HepG2 (cell line): ENCODE measurements around the gene AMHR2. TPM values are rescaled to one million over a fixed set of nuclear protein-coding genes. Genes with fewer than 3 reads are reported as not detected.
A peak's percentile ranks its signal among the peaks of the same experiment; 100 is the strongest.

ENCODE experiments used
- CTCF ChIP-seq: sonication (generic); formaldehyde crosslinking; IDR thresholded peaks from 2 replicates; pipeline ENCODE4 v1.5.0; 2020; ENCODE audit warnings: mild to moderate bottlenecking, missing genetic modification reagents, moderate library complexity
- ERF ChIP-seq: IDR thresholded peaks from 2 replicates; pipeline ENCODE4 v1.6.1; 2018; ENCODE audit warnings: missing biosample characterization, missing genetic modification reagents
- HNF4G ChIP-seq, 2 experiments: sonication (generic) in 1 of 2; formaldehyde crosslinking in 1 of 2; IDR thresholded peaks; 2 replicates each; pipeline versions ENCODE4 v1.4.0 to v1.6.1; 2011 to 2020; ENCODE audit warnings: borderline replicate concordance in 2 of 2, low read depth in 2 of 2, mild to moderate bottlenecking in 2 of 2, low read length in 1 of 2, missing genetic modification reagents in 1 of 2, moderate library complexity in 1 of 2
- HNRNPLL ChIP-seq: fragments of 200-400 bp; formaldehyde crosslinking; IDR thresholded peaks from 2 replicates; pipeline ENCODE4 v1.6.1; 2017; ENCODE audit warnings: mild to moderate bottlenecking, low read depth, low read length; ENCODE audit not compliant: poor library complexity, severe bottlenecking
- PBX2 ChIP-seq: IDR thresholded peaks from 2 replicates; pipeline ENCODE4 v1.6.1; 2016; ENCODE audit warnings: control low read depth
- POLR2G ChIP-seq: fragments of 200-400 bp; formaldehyde crosslinking; IDR thresholded peaks from 2 replicates; pipeline ENCODE4 v1.6.1; 2018; ENCODE audit warnings: mild to moderate bottlenecking, low read depth, low read length, moderate library complexity
- WIZ ChIP-seq: sonication (generic); formaldehyde crosslinking; IDR thresholded peaks from 2 replicates; pipeline ENCODE4 v1.5.1; 2020; ENCODE audit warnings: mild to moderate bottlenecking, missing genetic modification reagents
- ZFP36L1 ChIP-seq: sonication (generic); formaldehyde crosslinking; IDR thresholded peaks from 2 replicates; pipeline ENCODE4 v1.8.0; 2022; ENCODE audit warnings: mild to moderate bottlenecking, missing genetic modification reagents, moderate library complexity
- ZNF224 ChIP-seq: sonication (generic); formaldehyde crosslinking; IDR thresholded peaks from 2 replicates; pipeline ENCODE4 v1.5.0; 2020; ENCODE audit warnings: mild to moderate bottlenecking, missing genetic modification reagents
- ZNF280B ChIP-seq: sonication (generic); formaldehyde crosslinking; IDR thresholded peaks from 2 replicates; pipeline ENCODE4 v1.5.0; 2020; ENCODE audit warnings: missing genetic modification reagents, mild to moderate bottlenecking, borderline replicate concordance
- ZNF354B ChIP-seq: sonication (generic); formaldehyde crosslinking; IDR thresholded peaks from 2 replicates; pipeline ENCODE4 v1.8.0; 2022; ENCODE audit warnings: mild to moderate bottlenecking, missing genetic modification reagents
- ZNF362 ChIP-seq: sonication (generic); formaldehyde crosslinking; IDR thresholded peaks from 2 replicates; pipeline ENCODE4 v1.4.0; 2020; ENCODE audit warnings: missing genetic modification reagents, mild to moderate bottlenecking, borderline replicate concordance
- ZNF446 ChIP-seq: sonication (generic); formaldehyde crosslinking; IDR thresholded peaks from 2 replicates; pipeline ENCODE4 v1.5.0; 2020; ENCODE audit warnings: mild to moderate bottlenecking, missing genetic modification reagents
- ZNF790 ChIP-seq: sonication (generic); formaldehyde crosslinking; IDR thresholded peaks from 2 replicates; pipeline ENCODE4 v1.8.0; 2022; ENCODE audit warnings: missing genetic modification reagents, mild to moderate bottlenecking, borderline replicate concordance
- ZNF800 ChIP-seq: sonication (generic); formaldehyde crosslinking; IDR thresholded peaks from 2 replicates; pipeline ENCODE4 v1.4.0; 2020; ENCODE audit warnings: missing genetic modification reagents
- ZNF841 ChIP-seq: sonication (generic); formaldehyde crosslinking; IDR thresholded peaks from 2 replicates; pipeline ENCODE4 v1.8.1; 2023; ENCODE audit warnings: missing genetic modification reagents, borderline replicate concordance
- polyA plus RNA-seq, 8 experiments: library from polyadenylated mRNA; depleted of rRNA in 3 of 8; stranded (reverse) in 7 of 8; unstranded in 1 of 8; fragments of >200 nt; fragmentation: Illumina TruSeq in 4 of 8; extraction: Trizol in 4 of 8; gene quantifications; 2 replicates each; pipeline versions ENCODE4 v1.2.1 to v1.2.3, GENCODE V29; 2011 to 2016; ENCODE audit warnings: low read depth in 4 of 8, missing spikeins in 1 of 8, mixed read lengths in 1 of 8; ENCODE audit not compliant: insufficient read depth in 1 of 8
- total RNA-seq, 5 experiments: library from RNA; depleted of rRNA; stranded (reverse); fragments of >200 nt; fragmentation: Illumina TruSeq; extraction: Trizol; gene quantifications; 2 replicates each; pipeline ENCODE4 v1.2.3, GENCODE V29; 2016; ENCODE audit warnings: low read depth in 1 of 5
- TF ChIP-seq, protein P1 (sequence below): sonication (generic); formaldehyde crosslinking; IDR thresholded peaks from 2 replicates; pipeline ENCODE4 v1.4.0; 2020; ENCODE audit warnings: missing genetic modification reagents
- TF ChIP-seq, protein P2 (sequence below): sonication (generic); formaldehyde crosslinking; IDR thresholded peaks from 2 replicates; pipeline ENCODE4 v1.8.0; 2022; ENCODE audit warnings: mild to moderate bottlenecking, missing genetic modification reagents

The AMHR2 gene
- total and polyA plus RNA-seq, 2 of the 13 experiments (the other 11 are each of a cell fraction or from before 2014, with no cell fraction given): 0.24 to 0.58 TPM

DNA sequence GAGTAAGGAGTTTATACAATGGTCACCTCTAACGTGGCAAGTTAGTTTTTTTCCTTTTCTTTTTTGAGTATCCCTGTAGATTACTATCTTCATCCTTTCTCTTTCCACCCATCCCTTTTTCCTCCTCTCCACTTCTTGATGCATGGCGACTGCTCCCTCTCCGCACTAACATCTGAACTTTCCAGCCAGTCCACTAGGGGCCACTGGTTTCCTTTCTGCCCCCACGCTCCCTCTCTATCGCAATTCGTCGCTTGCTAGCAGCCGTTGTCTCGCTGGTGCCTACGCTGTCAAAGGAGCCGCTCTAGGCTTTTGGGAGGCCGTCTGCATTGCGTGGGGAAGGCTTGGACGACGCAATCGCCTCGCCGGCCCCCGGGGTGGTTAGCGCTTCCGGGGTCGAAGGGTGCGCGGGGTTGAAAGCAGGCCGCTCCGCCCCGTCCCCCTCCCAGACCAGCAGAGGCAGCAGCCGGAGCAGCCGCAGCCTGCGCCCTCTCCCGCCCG, 28.1 kb downstream of the AMHR2 start, which contains the start of gene PCBP2 (continued):
- TF ChIP-seq ZNF362 (CRISPR knock-in tag): no peak
- peak; percentile 97 for TF ChIP-seq CTCF (CRISPR knock-in tag)
- peak; percentile 92 for TF ChIP-seq POLR2G
- 0 out of 2 replicates have a peak, but pooled peaks have one; percentile 75 for TF ChIP-seq ZFP36L1
- TF ChIP-seq, protein P1, sequence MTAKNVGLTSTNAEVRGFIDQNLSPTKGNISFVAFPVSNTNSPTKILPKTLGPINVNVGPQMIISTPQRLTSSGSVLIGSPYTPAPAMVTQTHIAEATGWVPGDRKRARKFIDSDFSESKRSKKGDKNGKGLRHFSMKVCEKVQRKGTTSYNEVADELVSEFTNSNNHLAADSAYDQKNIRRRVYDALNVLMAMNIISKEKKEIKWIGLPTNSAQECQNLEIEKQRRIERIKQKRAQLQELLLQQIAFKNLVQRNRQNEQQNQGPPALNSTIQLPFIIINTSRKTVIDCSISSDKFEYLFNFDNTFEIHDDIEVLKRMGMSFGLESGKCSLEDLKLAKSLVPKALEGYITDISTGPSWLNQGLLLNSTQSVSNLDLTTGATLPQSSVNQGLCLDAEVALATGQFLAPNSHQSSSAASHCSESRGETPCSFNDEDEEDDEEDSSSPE (CRISPR knock-in tag): peak; percentile 33; the same call in 1 of the 2 replicates
- TF ChIP-seq ZNF354B (CRISPR knock-in tag): no peak
- TF ChIP-seq HNRNPLL: peak; percentile 73
- no peak; the same call in 1 of the 2 replicates for TF ChIP-seq ZNF280B (CRISPR knock-in tag)
- TF ChIP-seq ERF: peak; percentile 94
- no peak; the same call in 1 of the 2 replicates for TF ChIP-seq HNF4G (IDR thresholded peaks at IDR 0.05; ENCODE audit: borderline replicate concordance, low read depth, low read length)
- TF ChIP-seq HNF4G (CRISPR knock-in tag; IDR thresholded peaks at IDR 0.05; ENCODE audit: borderline replicate concordance, low read depth): no peak
- 0 out of 2 replicates have a peak, but pooled peaks have one; percentile 13 for TF ChIP-seq PBX2 (CRISPR knock-in tag)
- TF ChIP-seq ZNF800 (CRISPR knock-in tag): 0 out of 2 replicates have a peak, but pooled peaks have one; percentile 36
- TF ChIP-seq ZNF790 (CRISPR knock-in tag): no peak
- no peak for TF ChIP-seq ZNF224 (CRISPR knock-in tag)
- TF ChIP-seq, protein P2, sequence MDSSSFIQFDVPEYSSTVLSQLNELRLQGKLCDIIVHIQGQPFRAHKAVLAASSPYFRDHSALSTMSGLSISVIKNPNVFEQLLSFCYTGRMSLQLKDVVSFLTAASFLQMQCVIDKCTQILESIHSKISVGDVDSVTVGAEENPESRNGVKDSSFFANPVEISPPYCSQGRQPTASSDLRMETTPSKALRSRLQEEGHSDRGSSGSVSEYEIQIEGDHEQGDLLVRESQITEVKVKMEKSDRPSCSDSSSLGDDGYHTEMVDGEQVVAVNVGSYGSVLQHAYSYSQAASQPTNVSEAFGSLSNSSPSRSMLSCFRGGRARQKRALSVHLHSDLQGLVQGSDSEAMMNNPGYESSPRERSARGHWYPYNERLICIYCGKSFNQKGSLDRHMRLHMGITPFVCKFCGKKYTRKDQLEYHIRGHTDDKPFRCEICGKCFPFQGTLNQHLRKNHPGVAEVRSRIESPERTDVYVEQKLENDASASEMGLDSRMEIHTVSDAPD (CRISPR knock-in tag): no peak; the same call in 1 of the 2 replicates
- no peak for TF ChIP-seq ZNF841 (CRISPR knock-in tag)
- no peak for TF ChIP-seq ZNF446 (CRISPR knock-in tag)
- no peak for TF ChIP-seq WIZ (CRISPR knock-in tag)
